HG02759 (cell line): Measurements from ENCODE around the gene ABHD1.
A peak's percentile ranks its signal among the peaks of the same experiment; 100 is the strongest.
"Not testable (repeated sequence)": the region's sequence is repeated elsewhere in the genome, so short reads cannot be mapped to it uniquely, and the experiment has no call there.

Experiments used
- ATAC-seq: cut with Tn5 transposase; IDR thresholded peaks from one replicate; pipeline ENCODE4 v1.9.1; 2021; ENCODE audit warnings: mild to moderate bottlenecking, moderate library complexity; ENCODE audit not compliant: unreplicated experiment

Gene ABHD1

GRCh38 chr2:27162151-27163121, 38.8 kb downstream of the ABHD1 start:
- ATAC-seq: no peak

- ATAC-seq: peak; percentile 39
Measured at GRCh38 chr2:27164960-27165763, 41.5 kb downstream of the ABHD1 start.

GRCh38 chr2:27170581-27171337, 47.1 kb downstream of the ABHD1 start:
- no peak for ATAC-seq

GRCh38 chr2:27171351-27171848, 47.8 kb downstream of the ABHD1 start:
- ATAC-seq: no peak

GRCh38 chr2:27174638-27175037, 51.0 kb downstream of the ABHD1 start:
- no peak for ATAC-seq

GRCh38 chr2:27175330-27175729, 51.7 kb downstream of the ABHD1 start:
- no peak for ATAC-seq

GRCh38 chr2:27175781-27176180, 52.2 kb downstream of the ABHD1 start:
- ATAC-seq: not testable (repeated sequence)

GRCh38 chr2:27177441-27178351, 54.1 kb downstream of the ABHD1 start:
- ATAC-seq: no peak

GRCh38 chr2:27178469-27178868, 54.9 kb downstream of the ABHD1 start:
- no peak for ATAC-seq

GRCh38 chr2:27179344-27180000, 55.9 kb downstream of the ABHD1 start:
- ATAC-seq: no peak
